Ishikawa (cell line): ENCODE measurements around the gene THAP4.

Source experiments
- CEBPB ChIP-seq: IDR thresholded peaks from 2 replicates; pipeline ENCODE4 v1.6.1; 2012
- CREB1 ChIP-seq: IDR thresholded peaks from 2 replicates; pipeline ENCODE4 v1.6.1; 2012; ENCODE audit warnings: low read depth
- EP300 ChIP-seq: IDR thresholded peaks from 2 replicates; pipeline ENCODE4 v1.6.1; 2012; ENCODE audit warnings: borderline replicate concordance
- NFIC ChIP-seq: IDR thresholded peaks from 2 replicates; pipeline ENCODE4 v1.6.1; 2012
- RAD21 ChIP-seq: IDR thresholded peaks from 2 replicates; pipeline ENCODE4 v1.6.1; 2012; ENCODE audit warnings: low read depth
- TAF1 ChIP-seq: IDR thresholded peaks from 2 replicates; pipeline ENCODE4 v1.6.1; 2012; ENCODE audit warnings: low read depth, mild to moderate bottlenecking
- YY1 ChIP-seq: IDR thresholded peaks from 2 replicates; pipeline ENCODE4 v1.6.1; 2012; ENCODE audit warnings: low read depth
- TF ChIP-seq, protein P1 (sequence below): IDR thresholded peaks from 2 replicates; pipeline ENCODE4 v1.6.1; 2012
- TF ChIP-seq, protein P2 (sequence below): IDR thresholded peaks from 2 replicates; pipeline ENCODE4 v1.6.1; 2012; ENCODE audit warnings: low read depth, mild to moderate bottlenecking

DNA sequence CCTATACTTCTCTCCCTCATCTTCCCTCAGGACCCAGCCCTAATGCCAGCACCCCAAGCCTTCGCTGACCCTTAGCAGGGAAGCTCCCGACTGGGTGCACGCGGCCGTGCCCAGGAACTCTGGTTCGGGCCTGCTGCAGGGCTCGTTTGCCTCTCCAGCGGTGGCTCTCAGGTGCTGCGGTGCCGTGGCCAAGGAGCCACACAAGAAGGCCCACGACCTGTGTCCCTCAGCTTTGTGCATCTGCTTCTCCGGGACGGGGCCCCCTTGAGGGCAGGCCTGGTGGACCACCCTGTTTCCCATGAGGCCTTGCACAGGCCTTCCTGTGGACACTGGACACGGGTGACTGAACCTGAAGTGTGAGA, 60.7 kb downstream of the THAP4 start:
- TF ChIP-seq RAD21, result no peak
- no peak for TF ChIP-seq CEBPB
- TF ChIP-seq CREB1, result no peak
- no peak for TF ChIP-seq TAF1
- no peak for TF ChIP-seq EP300
- no peak for TF ChIP-seq NFIC
- TF ChIP-seq, protein P1, sequence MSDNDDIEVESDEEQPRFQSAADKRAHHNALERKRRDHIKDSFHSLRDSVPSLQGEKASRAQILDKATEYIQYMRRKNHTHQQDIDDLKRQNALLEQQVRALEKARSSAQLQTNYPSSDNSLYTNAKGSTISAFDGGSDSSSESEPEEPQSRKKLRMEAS, result no peak
- TF ChIP-seq, protein P2, sequence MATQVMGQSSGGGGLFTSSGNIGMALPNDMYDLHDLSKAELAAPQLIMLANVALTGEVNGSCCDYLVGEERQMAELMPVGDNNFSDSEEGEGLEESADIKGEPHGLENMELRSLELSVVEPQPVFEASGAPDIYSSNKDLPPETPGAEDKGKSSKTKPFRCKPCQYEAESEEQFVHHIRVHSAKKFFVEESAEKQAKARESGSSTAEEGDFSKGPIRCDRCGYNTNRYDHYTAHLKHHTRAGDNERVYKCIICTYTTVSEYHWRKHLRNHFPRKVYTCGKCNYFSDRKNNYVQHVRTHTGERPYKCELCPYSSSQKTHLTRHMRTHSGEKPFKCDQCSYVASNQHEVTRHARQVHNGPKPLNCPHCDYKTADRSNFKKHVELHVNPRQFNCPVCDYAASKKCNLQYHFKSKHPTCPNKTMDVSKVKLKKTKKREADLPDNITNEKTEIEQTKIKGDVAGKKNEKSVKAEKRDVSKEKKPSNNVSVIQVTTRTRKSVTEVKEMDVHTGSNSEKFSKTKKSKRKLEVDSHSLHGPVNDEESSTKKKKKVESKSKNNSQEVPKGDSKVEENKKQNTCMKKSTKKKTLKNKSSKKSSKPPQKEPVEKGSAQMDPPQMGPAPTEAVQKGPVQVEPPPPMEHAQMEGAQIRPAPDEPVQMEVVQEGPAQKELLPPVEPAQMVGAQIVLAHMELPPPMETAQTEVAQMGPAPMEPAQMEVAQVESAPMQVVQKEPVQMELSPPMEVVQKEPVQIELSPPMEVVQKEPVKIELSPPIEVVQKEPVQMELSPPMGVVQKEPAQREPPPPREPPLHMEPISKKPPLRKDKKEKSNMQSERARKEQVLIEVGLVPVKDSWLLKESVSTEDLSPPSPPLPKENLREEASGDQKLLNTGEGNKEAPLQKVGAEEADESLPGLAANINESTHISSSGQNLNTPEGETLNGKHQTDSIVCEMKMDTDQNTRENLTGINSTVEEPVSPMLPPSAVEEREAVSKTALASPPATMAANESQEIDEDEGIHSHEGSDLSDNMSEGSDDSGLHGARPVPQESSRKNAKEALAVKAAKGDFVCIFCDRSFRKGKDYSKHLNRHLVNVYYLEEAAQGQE, result no peak
- TF ChIP-seq YY1, result no peak
